Ishikawa (cell line): ENCODE data around the gene USHBP1.

Source experiments
- CREB1 ChIP-seq: IDR thresholded peaks from 2 replicates; pipeline ENCODE4 v1.6.1; 2012; ENCODE audit warnings: low read depth
- EP300 ChIP-seq: IDR thresholded peaks from 2 replicates; pipeline ENCODE4 v1.6.1; 2012; ENCODE audit warnings: borderline replicate concordance
- FOXM1 ChIP-seq: IDR thresholded peaks from 2 replicates; pipeline ENCODE4 v1.6.1; 2012; ENCODE audit warnings: low read depth, borderline replicate concordance
- NFIC ChIP-seq: IDR thresholded peaks from 2 replicates; pipeline ENCODE4 v1.6.1; 2012
- TAF1 ChIP-seq: IDR thresholded peaks from 2 replicates; pipeline ENCODE4 v1.6.1; 2012; ENCODE audit warnings: low read depth, mild to moderate bottlenecking
- TCF12 ChIP-seq: IDR thresholded peaks from 2 replicates; pipeline ENCODE4 v1.6.1; 2012; ENCODE audit warnings: low read depth
- TEAD4 ChIP-seq: IDR thresholded peaks from 2 replicates; pipeline ENCODE4 v1.6.1; 2012
- YY1 ChIP-seq: IDR thresholded peaks from 2 replicates; pipeline ENCODE4 v1.6.1; 2012; ENCODE audit warnings: low read depth
- TF ChIP-seq, protein P1 (sequence below): IDR thresholded peaks from 2 replicates; pipeline ENCODE4 v1.6.1; 2012
- TF ChIP-seq, protein P2 (sequence below): IDR thresholded peaks from 2 replicates; pipeline ENCODE4 v1.6.1; 2012; ENCODE audit warnings: low read depth, mild to moderate bottlenecking

DNA sequence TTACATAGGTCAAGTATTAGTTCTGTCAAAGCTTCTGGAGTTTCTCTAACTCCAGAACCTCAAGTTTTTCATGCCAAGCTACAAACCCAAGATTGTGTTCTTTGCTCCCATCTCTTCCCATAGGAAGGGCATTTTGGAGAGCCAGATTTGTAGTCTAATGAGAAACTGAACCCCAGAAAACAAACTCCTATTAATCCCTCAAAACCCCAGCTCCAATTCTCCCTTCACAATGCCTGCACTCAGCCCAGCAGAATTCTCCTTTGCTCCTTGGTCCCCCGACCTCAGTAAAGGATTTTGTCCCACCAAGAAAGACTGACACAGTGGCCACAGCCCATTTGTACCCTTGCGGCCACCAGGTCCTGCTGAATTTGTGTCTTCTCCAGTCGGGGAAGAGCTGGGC is 8.4 kb downstream of the USHBP1 start:
- no peak for TF ChIP-seq TAF1
- TF ChIP-seq FOXM1: no peak
- no peak for TF ChIP-seq CREB1
- TF ChIP-seq, protein P1, sequence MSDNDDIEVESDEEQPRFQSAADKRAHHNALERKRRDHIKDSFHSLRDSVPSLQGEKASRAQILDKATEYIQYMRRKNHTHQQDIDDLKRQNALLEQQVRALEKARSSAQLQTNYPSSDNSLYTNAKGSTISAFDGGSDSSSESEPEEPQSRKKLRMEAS: no peak
- no peak for TF ChIP-seq TEAD4
- TF ChIP-seq TCF12: no peak
- TF ChIP-seq EP300: no peak
- no peak for TF ChIP-seq YY1
- TF ChIP-seq, protein P2, sequence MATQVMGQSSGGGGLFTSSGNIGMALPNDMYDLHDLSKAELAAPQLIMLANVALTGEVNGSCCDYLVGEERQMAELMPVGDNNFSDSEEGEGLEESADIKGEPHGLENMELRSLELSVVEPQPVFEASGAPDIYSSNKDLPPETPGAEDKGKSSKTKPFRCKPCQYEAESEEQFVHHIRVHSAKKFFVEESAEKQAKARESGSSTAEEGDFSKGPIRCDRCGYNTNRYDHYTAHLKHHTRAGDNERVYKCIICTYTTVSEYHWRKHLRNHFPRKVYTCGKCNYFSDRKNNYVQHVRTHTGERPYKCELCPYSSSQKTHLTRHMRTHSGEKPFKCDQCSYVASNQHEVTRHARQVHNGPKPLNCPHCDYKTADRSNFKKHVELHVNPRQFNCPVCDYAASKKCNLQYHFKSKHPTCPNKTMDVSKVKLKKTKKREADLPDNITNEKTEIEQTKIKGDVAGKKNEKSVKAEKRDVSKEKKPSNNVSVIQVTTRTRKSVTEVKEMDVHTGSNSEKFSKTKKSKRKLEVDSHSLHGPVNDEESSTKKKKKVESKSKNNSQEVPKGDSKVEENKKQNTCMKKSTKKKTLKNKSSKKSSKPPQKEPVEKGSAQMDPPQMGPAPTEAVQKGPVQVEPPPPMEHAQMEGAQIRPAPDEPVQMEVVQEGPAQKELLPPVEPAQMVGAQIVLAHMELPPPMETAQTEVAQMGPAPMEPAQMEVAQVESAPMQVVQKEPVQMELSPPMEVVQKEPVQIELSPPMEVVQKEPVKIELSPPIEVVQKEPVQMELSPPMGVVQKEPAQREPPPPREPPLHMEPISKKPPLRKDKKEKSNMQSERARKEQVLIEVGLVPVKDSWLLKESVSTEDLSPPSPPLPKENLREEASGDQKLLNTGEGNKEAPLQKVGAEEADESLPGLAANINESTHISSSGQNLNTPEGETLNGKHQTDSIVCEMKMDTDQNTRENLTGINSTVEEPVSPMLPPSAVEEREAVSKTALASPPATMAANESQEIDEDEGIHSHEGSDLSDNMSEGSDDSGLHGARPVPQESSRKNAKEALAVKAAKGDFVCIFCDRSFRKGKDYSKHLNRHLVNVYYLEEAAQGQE: no peak
- TF ChIP-seq NFIC: no peak
